ENCODE results near the gene PNKP. TPM values are rescaled to one million over a fixed set of nuclear protein-coding genes. Genes with fewer than 3 reads are reported as not detected.

The PNKP gene
- total RNA-seq, 1 donor = 42.3 TPM

- DNase-seq (ENCODE audit: low read depth) = no peak
- no peak overlapping the region for H3K4me3 ChIP-seq (ENCODE audit: low read depth, low read length)
- TF ChIP-seq, protein P1, sequence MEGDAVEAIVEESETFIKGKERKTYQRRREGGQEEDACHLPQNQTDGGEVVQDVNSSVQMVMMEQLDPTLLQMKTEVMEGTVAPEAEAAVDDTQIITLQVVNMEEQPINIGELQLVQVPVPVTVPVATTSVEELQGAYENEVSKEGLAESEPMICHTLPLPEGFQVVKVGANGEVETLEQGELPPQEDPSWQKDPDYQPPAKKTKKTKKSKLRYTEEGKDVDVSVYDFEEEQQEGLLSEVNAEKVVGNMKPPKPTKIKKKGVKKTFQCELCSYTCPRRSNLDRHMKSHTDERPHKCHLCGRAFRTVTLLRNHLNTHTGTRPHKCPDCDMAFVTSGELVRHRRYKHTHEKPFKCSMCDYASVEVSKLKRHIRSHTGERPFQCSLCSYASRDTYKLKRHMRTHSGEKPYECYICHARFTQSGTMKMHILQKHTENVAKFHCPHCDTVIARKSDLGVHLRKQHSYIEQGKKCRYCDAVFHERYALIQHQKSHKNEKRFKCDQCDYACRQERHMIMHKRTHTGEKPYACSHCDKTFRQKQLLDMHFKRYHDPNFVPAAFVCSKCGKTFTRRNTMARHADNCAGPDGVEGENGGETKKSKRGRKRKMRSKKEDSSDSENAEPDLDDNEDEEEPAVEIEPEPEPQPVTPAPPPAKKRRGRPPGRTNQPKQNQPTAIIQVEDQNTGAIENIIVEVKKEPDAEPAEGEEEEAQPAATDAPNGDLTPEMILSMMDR (IDR thresholded peaks at IDR 0.05; ENCODE audit: insufficient read depth, low read length) = no peak
Measured at GRCh38 chr19:49837425-49837824, 30.0 kb downstream of the PNKP start.

DNA sequence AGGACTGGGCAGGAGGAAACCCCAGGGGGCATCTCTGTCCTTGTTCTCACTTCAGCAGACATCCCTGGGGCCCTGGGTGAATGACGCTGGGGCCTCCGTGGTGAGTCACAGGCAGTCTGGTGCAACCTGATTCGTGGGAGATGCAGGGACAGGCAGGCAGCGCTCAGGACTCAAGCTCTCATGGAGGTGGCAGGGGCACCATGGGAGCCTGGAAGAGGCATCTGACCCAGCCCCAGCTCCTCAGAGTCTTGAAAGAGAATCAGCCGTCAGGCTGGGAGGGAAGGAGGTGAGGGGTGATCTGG lies 30.4 kb downstream of the PNKP start:
- no peak overlapping the region for H3K4me3 ChIP-seq (ENCODE audit: low read depth, low read length)
- TF ChIP-seq, protein P1 (IDR thresholded peaks at IDR 0.05; ENCODE audit: insufficient read depth, low read length) = no peak
- DNase-seq (ENCODE audit: low read depth) = no peak

DNA sequence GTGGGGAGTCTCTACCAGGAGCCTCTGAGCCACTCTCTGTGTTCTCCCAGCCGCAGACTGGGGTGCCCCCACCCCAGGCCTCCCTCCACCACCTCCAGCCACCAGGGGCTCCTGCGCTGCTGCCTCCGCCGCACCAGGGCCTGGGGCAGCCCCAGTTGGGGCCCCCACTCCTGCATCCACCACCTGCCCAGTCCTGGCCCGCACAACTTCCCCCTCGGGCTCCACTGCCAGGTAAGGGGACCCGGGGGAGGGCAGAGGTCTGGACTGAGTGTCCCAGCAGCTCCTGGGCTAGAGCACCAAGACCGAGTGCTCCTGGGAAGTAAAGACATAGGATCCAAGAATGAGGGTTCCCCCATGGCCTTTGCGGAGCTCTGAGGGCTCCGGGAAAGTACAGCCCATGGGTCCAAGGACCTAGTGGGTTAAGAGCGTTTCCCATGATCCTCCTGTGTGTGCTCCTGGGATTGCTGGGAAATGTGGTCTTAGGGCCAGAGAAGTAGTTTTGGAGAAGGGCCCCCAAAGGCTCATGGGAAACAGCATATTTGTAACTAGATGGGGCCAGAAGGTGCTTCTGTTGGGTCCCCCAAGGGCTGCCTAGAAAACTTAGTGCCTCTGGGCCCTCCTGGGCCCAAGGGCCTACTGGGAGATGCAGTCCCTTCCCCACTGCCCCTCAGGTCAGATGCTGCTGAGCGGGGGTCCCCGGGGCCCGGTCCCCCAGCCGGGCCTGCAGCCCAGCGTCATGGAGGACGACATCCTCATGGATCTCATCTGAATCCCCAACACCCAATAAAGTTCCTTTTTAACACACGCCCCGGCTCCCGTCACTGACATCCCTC lies 31.0 kb downstream of the PNKP start:
- TF ChIP-seq, protein P1 (IDR thresholded peaks at IDR 0.05; ENCODE audit: insufficient read depth, low read length) = no peak
- no peak for DNase-seq (ENCODE audit: low read depth)
- no peak overlapping the region for H3K4me3 ChIP-seq (ENCODE audit: low read depth, low read length)

- TF ChIP-seq, protein P1 (IDR thresholded peaks at IDR 0.05; ENCODE audit: insufficient read depth, low read length) = no peak
- H3K4me3 ChIP-seq (ENCODE audit: low read depth, low read length) = no peak overlapping the region
- DNase-seq (ENCODE audit: low read depth) = no peak
Measured at GRCh38 chr19:49835562-49835961, 31.8 kb downstream of the PNKP start.

GRCh38 chr19:49833599-49833998 lies 33.8 kb downstream of the PNKP start:
- DNase-seq (ENCODE audit: low read depth) = no peak
- H3K4me3 ChIP-seq (ENCODE audit: low read depth, low read length) = no peak overlapping the region

GRCh38 chr19:49832556-49832955 lies 34.8 kb downstream of the PNKP start:
- H3K4me3 ChIP-seq (ENCODE audit: low read depth, low read length) = no peak overlapping the region
- TF ChIP-seq, protein P1 (IDR thresholded peaks at IDR 0.05; ENCODE audit: insufficient read depth, low read length) = no peak
- DNase-seq (ENCODE audit: low read depth) = no peak

More at GRCh38 chr19:49833599-49833998, 33.8 kb downstream of the PNKP start:
- TF ChIP-seq, protein P1 (IDR thresholded peaks at IDR 0.05; ENCODE audit: insufficient read depth, low read length) = no peak

DNA sequence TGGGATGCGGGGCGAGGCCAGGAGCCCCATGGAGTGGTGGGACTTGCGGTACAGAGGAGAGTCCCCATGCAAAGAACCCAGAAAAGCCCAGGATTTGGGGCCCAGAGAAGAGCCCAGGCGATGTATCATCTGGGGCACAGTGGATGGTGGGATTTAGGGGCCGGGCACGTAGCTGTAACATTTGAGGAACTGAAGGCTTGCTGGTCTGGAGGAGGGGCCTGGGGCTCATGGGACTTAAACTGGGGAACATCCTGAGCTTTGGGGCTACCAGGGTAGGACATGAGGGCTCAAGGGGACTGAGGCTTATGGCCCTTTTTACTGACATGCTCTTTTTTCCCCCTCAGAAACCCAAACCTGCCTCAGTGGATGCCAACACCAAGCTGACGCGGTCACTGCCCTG lies 35.8 kb downstream of the PNKP start:
- no peak overlapping the region for H3K4me3 ChIP-seq (ENCODE audit: low read depth, low read length)
- TF ChIP-seq, protein P1 (IDR thresholded peaks at IDR 0.05; ENCODE audit: insufficient read depth, low read length) = no peak
- DNase-seq (ENCODE audit: low read depth) = no peak
